Left lung (tissue), 10 donors: Measurements from ENCODE around the gene HRC. TPM values are rescaled to one million over a fixed set of nuclear protein-coding genes. Genes with fewer than 3 reads are reported as not detected.

Experiments used
- ATAC-seq: fragments of 200-7000 bp; cut with Tn5 transposase; one replicate; pipeline ENCODE4 v1.9.1; 2020; ENCODE audit warnings: moderate library complexity
- DNase-seq, 4 donors: peaks; one replicate each; pipeline ENCODE4 v3.0.0-alpha.2; 2013 to 2020
- H3K27ac ChIP-seq, 2 donors: fragments of 200-600 bp; sonication (generic) in 1 of 2; one replicate each; pipeline versions ENCODE4 v1.5.0 to v1.8.0; 2020 to 2021
- H3K27me3 ChIP-seq, 2 donors: fragments of 200-600 bp; sonication (generic) in 1 of 2; one replicate each; pipeline versions ENCODE4 v1.5.0 to v1.8.0; 2020 to 2021
- H3K36me3 ChIP-seq, 2 donors: fragments of 200-600 bp; sonication (generic) in 1 of 2; one replicate each; pipeline versions ENCODE4 v1.5.0 to v1.8.0; 2020 to 2021
- H3K4me1 ChIP-seq, 2 donors: fragments of 200-600 bp; one replicate each; pipeline ENCODE4 v1.8.0; 2021
- H3K4me3 ChIP-seq, 2 donors: fragments of 200-600 bp; sonication (generic) in 1 of 2; one replicate each; pipeline versions ENCODE4 v1.5.0 to v1.8.0; 2020 to 2021; ENCODE audit warnings: mild to moderate bottlenecking in 1 of 2
- H3K9me3 ChIP-seq, 2 donors: fragments of 200-600 bp; sonication (generic) in 1 of 2; one replicate each; pipeline versions ENCODE4 v1.5.0 to v1.8.0; 2020 to 2021
- CTCF ChIP-seq, 2 donors: fragments of 200-600 bp; sonication (generic) in 1 of 2; IDR thresholded peaks; one replicate each; pipeline versions ENCODE4 v1.5.0 to v1.8.0; 2021; ENCODE audit warnings: antibody characterized with exemption in 2 of 2
- intact Hi-C, 2 donors: fragments of 100-400 bp; cut with DNase I; formaldehyde crosslinking; loops; one replicate each; pipeline versions ENCODE4 v1.11.2 to v1.14.2; 2022
- polyA plus RNA-seq, 6 donors: library from polyadenylated mRNA; unstranded; fragments of 120-200 nt; gene quantifications; one replicate each; pipeline ENCODE4 v1.2.1, GENCODE V29; 2013; ENCODE audit not compliant: insufficient read length in 6 of 6
- total RNA-seq, 2 donors: library from RNA; stranded (reverse); fragmentation: NEBNext Ultra II Directional; extraction: Animal tissue kit (Norgen Biotek cat#: 25700); gene quantifications; one replicate each; pipeline ENCODE4 v1.2.1, GENCODE V29; 2021
- donor health status: DM: no; HTN: yes; CAD: no.
- donor health status: DM: no; HTN: no; CAD: no.

The HRC gene
- total and polyA plus RNA-seq, 8 donors, result 0.26 to 16.4 (median 9.5) TPM

DNA sequence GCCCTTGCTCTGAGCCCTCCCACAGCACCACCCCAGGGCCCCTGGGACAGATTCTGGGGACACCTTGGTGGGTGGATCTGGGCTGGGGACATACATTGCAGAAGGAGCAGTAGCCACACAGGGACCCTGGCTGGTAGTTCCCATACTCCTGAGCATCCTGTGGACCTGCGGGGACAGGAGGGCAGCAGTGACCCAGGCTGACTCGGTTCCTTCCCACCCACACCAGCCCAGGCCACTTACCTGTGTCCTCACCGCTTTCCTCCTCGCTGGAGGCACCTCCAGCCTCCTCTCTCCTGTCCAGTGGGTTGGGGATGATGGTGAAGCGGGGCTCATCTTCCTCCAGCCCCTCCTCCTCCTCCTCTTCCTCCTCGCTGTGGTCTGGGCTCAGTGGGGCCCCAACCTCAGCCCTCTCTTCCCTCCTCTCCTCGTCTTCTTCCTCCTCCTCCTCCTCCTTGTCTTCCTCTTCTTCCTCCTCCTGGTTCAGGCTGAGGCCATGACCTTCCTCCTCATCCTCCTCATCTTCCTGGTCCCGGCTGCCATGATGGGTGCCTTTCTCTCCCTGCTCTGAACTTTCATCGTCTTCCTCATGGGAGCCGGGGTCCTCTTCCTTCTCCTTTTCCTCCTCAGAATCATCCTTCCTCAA lies 1.9 kb downstream of the HRC start:
- peaks cover 0 to 57% of the 10 kb centered on the region in 2 donors for H3K27me3 ChIP-seq
- H3K9me3 ChIP-seq, result no peaks in the 10 kb centered on the region
- intact Hi-C loops, result no loop called here
- peaks cover 8 to 38% of the 10 kb centered on the region in 2 donors for H3K4me1 ChIP-seq
- H3K4me3 ChIP-seq, result no peak overlapping the region
- ATAC-seq, result no peak
- no peak overlapping the region for H3K27ac ChIP-seq
- no peak for DNase-seq
- no peak for TF ChIP-seq CTCF (IDR thresholded peaks at IDR 0.05)
- no peaks in the 10 kb centered on the region for H3K36me3 ChIP-seq

DNA sequence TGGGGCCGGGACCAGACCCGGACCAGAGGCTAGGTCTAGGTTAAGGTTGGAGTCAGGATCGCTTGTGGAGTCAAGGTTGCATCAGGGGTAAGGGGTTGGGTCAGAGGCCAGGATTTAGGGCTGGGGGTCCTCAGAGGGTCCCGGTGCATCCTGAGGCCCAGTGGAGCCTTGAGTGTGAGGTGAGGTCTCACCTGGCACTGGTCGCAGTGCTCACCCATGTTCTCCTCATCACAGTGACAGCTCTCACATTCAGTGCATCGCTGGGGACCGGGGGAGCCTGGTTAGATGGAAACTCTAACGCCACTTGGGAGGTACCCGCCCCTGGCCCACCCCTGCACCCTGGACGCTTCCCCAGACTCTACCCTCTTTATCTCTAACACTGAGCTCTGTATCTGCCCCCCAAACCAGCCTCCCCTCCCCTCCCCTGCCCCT lies 3.1 kb downstream of the HRC start:
- Histone ChIP-seq H3K36me3 (no peaks in the 10 kb centered on the region), H3K9me3 (no peaks in the 10 kb centered on the region), H3K4me3 (no peak overlapping the region), H3K4me1 (peaks cover 8 to 40% of the 10 kb centered on the region in 2 donors), H3K27me3 (peaks cover 0 to 56% of the 10 kb centered on the region in 2 donors), H3K27ac (no peak overlapping the region)
- TF ChIP-seq CTCF (IDR thresholded peaks at IDR 0.05), result no peak
- intact Hi-C loops, result no loop called here
- ATAC-seq (no peak), DNase-seq (no peak)

DNA sequence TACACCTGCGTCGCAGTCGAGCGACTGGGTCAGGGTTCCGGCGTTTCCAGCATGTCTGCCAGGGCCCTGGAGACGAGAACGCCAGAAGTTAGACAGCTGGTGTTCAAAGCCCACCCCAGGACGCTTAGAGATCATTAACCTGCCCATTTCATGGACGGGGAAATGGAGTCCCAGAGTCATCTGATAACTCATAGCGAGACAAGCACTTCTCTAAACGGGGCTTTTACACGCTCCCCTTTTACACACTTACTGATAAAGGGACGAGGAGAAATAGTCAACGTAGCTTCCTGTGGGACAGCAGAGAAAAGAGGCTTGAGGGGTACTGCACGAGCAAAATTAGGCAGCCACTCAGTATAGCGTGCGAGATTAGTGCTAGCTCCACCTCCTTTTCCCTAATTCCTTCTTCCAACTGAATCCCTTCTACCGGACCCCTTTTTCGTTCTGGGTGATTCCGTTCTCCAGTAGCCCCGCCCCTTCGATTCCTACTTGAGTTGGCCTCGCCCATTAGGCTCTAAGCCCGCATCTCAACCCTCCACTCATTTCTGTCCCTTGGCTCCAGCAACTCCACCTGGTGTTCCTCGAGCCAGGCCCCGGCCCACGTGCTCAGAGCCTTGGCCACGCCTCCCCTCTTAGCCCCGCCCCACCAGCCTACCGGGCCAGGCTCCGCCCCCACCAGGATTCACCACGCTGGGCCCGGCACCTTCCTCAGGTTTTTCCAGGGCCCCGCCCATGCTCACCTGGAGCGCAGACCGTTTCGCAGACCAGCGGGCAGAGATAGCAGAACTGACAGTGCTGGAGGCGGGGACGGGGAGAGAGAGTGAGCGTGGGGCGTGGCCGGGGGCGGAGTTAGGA lies 3.7 kb downstream of the HRC start:
- H3K4me1 ChIP-seq, result peaks cover 8 to 40% of the 10 kb centered on the region in 2 donors
- no peak for TF ChIP-seq CTCF (IDR thresholded peaks at IDR 0.05)
- H3K36me3 ChIP-seq, result no peaks in the 10 kb centered on the region
- H3K27ac ChIP-seq, result peak overlapping the region in 1 of 2 donors; percentile 73
- peaks cover 0 to 56% of the 10 kb centered on the region in 2 donors for H3K27me3 ChIP-seq
- peak overlapping the region in 1 of 2 donors; percentile 61 for H3K4me3 ChIP-seq
- intact Hi-C loops, result no loop called here
- DNase-seq (peak in 3 of 4 donors; percentile 59 to 89 (median 64)), ATAC-seq (peak; percentile 36)
- no peaks in the 10 kb centered on the region for H3K9me3 ChIP-seq

DNA sequence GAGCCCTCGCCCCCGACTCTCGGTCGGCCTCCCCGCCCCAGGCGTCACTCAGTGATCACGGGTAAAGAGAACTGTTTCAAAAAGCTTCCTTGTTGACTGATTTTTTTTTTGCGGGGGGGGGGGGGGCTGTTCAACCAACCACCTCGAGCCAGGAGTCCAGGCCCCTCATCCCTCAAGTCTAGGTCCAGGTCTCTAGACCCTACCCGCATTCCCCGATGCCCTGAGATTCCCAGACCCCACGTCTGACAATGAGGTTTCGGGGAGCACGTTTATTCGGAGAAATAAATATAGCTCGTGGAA lies 4.3 kb downstream of the HRC start:
- Histone ChIP-seq H3K36me3 (no peaks in the 10 kb centered on the region), H3K4me3 (peak overlapping the region; percentile 61 to 64), H3K4me1 (peaks cover 12 to 44% of the 10 kb centered on the region in 2 donors), H3K27ac (peak overlapping the region; percentile 70 to 73), H3K27me3 (peaks cover 0 to 61% of the 10 kb centered on the region in 2 donors), H3K9me3 (no peaks in the 10 kb centered on the region)
- ATAC-seq (no peak), DNase-seq (no peak)
- intact Hi-C loops, result no loop called here
- TF ChIP-seq CTCF (IDR thresholded peaks at IDR 0.05), result no peak
